Hepatocyte (in vitro differentiated cells): ENCODE results near the gene CD81. TPM values are rescaled to one million over a fixed set of nuclear protein-coding genes. Genes with fewer than 3 reads are reported as not detected.
A peak's percentile ranks its signal among the peaks of the same experiment; 100 is the strongest.

Experiments used
- DNase-seq: peaks from one replicate; pipeline ENCODE4 v3.0.0-alpha.2; 2016; ENCODE audit warnings: low spot score
- H2AFZ ChIP-seq: fragments of 200-600 bp; sonication (generic); 2 replicates; pipeline ENCODE4 v1.6.0; 2016; ENCODE audit warnings: antibody characterized with exemption, mild to moderate bottlenecking
- H3K27ac ChIP-seq: fragments of 200-600 bp; sonication (generic); 2 replicates; pipeline ENCODE4 v1.5.1; 2016; ENCODE audit warnings: mild to moderate bottlenecking
- H3K27me3 ChIP-seq: fragments of 200-600 bp; sonication (generic); 2 replicates; pipeline ENCODE4 v1.6.1; 2016
- H3K36me3 ChIP-seq: fragments of 200-600 bp; sonication (generic); replicated peaks from 2 replicates; pipeline ENCODE4 v1.5.1; 2016; ENCODE audit warnings: low read depth; ENCODE audit not compliant: insufficient read depth
- H3K4me1 ChIP-seq: fragments of 200-600 bp; sonication (generic); 2 replicates; pipeline ENCODE4 v1.5.1; 2016; ENCODE audit warnings: mild to moderate bottlenecking, moderate library complexity; ENCODE audit not compliant: insufficient read depth
- H3K4me2 ChIP-seq: fragments of 200-600 bp; sonication (generic); 2 replicates; pipeline ENCODE4 v1.6.0; 2016
- H3K4me3 ChIP-seq: fragments of 200-600 bp; sonication (generic); 2 replicates; pipeline ENCODE4 v1.5.1; 2016; ENCODE audit warnings: mild to moderate bottlenecking
- H3K79me2 ChIP-seq: fragments of 200-600 bp; sonication (generic); 2 replicates; pipeline ENCODE4 v1.6.0; 2017; ENCODE audit warnings: mild to moderate bottlenecking
- H3K9me2 ChIP-seq: fragments of 200-600 bp; sonication (generic); replicated peaks from 2 replicates; pipeline ENCODE4 v1.6.0; 2017; ENCODE audit warnings: mild to moderate bottlenecking; ENCODE audit not compliant: insufficient read depth
- H3K9me3 ChIP-seq: fragments of 200-600 bp; sonication (generic); 2 replicates; pipeline ENCODE4 v1.5.1; 2016; ENCODE audit warnings: low read depth, mild to moderate bottlenecking
- H4K20me1 ChIP-seq: fragments of 200-600 bp; sonication (generic); 2 replicates; pipeline ENCODE4 v1.6.0; 2016; ENCODE audit warnings: mild to moderate bottlenecking; ENCODE audit not compliant: insufficient read depth, poor library complexity, severe bottlenecking
- EZH2 ChIP-seq: fragments of 200-600 bp; sonication (generic); IDR thresholded peaks from 2 replicates; pipeline ENCODE4 v1.6.1; 2016; ENCODE audit warnings: antibody characterized with exemption, mild to moderate bottlenecking, borderline replicate concordance
- EZH2phosphoT487 ChIP-seq: fragments of 200-600 bp; sonication (generic); IDR thresholded peaks from one replicate; pipeline ENCODE4 v1.6.1; 2018; ENCODE audit warnings: antibody characterized with exemption, mild to moderate bottlenecking, low read depth, moderate library complexity; ENCODE audit not compliant: unreplicated experiment, severe bottlenecking
- WGBS: methylation state at CpG from one replicate; pipeline ENCODE4 v1.1.6; 2016; ENCODE audit warnings: low lambda C conversion rate; ENCODE audit errors: missing lambda C conversion rate; 5-methylcytosine and 5-hydroxymethylcytosine counted together
- polyA plus RNA-seq: library from polyadenylated mRNA; unstranded; fragments of >200 nt; fragmentation: Nextera tagmentation; extraction: Ambion mirVana; gene quantifications from 2 replicates; pipeline ENCODE4 v1.2.1, GENCODE V29; 2016
- total RNA-seq: library from RNA; depleted of rRNA; stranded (reverse); fragments of >200 nt; gene quantifications from 2 replicates; pipeline ENCODE4 v1.2.3, GENCODE V29; 2014
- TF ChIP-seq, protein P1 (sequence below): fragments of 200-600 bp; sonication (generic); IDR thresholded peaks from 2 replicates; pipeline ENCODE4 v1.5.1; 2016; ENCODE audit warnings: antibody characterized with exemption, mild to moderate bottlenecking; ENCODE audit not compliant: poor library complexity

The CD81 gene
- total and polyA plus RNA-seq, 2 experiments from 2014 or later: 233 to 472 TPM

DNA sequence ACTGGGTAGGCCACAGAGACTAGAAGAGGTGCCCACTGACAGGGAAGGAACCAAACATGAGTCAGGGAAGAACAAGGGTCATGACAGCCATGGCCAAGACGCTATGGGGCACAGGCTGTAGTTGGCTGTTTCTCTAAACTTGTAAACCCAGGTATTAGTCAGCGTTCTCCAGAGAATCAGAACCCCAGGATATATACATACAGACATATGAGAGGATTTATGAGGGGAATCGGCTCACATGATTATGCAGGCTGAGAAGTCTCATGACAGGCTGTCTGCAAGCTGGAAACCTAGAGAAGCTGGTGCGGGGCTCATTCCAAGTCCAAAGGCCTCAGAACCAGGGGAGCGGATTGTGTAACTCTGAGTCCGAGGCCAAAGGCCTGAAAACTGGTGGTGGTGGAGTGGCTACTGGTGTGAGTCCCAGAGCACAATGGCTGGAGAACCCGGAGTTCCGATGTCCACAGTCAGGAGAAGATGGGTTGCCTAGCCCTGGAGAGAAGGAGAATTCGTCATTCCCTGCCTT lies 29.7 kb upstream of the CD81 start:
- no peak overlapping the region for H3K27ac ChIP-seq

DNA sequence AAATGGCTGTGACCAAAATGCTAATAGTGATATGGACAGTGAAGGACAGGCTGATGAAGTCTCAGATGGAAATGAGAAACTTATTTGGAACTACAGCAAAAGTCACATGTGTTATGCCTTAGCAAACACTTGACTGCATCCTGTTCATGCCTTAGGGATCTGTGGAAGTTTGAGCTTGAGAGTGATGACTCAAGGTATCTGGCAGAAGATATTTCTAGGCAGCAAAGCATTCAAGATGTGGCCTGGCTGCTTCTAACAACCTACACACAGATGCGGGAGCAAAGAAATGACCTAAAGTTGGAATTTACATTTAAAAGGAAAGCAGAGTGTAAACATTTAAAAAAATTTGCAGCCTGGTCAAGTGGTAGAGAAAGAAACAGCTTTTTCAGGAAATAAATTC lies 28.1 kb upstream of the CD81 start:
- no peak overlapping the region for H3K4me2 ChIP-seq
- DNase-seq: no peak
- no peaks in the 10 kb centered on the region for H3K9me3 ChIP-seq
- TF ChIP-seq EZH2phosphoT487 (no peak), EZH2 (no peak)
- TF ChIP-seq, protein P1, sequence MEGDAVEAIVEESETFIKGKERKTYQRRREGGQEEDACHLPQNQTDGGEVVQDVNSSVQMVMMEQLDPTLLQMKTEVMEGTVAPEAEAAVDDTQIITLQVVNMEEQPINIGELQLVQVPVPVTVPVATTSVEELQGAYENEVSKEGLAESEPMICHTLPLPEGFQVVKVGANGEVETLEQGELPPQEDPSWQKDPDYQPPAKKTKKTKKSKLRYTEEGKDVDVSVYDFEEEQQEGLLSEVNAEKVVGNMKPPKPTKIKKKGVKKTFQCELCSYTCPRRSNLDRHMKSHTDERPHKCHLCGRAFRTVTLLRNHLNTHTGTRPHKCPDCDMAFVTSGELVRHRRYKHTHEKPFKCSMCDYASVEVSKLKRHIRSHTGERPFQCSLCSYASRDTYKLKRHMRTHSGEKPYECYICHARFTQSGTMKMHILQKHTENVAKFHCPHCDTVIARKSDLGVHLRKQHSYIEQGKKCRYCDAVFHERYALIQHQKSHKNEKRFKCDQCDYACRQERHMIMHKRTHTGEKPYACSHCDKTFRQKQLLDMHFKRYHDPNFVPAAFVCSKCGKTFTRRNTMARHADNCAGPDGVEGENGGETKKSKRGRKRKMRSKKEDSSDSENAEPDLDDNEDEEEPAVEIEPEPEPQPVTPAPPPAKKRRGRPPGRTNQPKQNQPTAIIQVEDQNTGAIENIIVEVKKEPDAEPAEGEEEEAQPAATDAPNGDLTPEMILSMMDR: no peak
- H3K9me2 ChIP-seq: no peaks in the 10 kb centered on the region
- WGBS: 94% methylated on average over 1 of the region's 1 CpG
- no peaks in the 10 kb centered on the region for H3K4me1 ChIP-seq
- H3K36me3 ChIP-seq: no peaks in the 10 kb centered on the region
- no peaks in the 10 kb centered on the region for H3K27me3 ChIP-seq
- H3K4me3 ChIP-seq: no peak overlapping the region
- no peaks in the 10 kb centered on the region for H4K20me1 ChIP-seq
- H3K79me2 ChIP-seq: no peaks in the 10 kb centered on the region
- no peak overlapping the region for H3K27ac ChIP-seq
- no peak overlapping the region for H2AFZ ChIP-seq

More for the DNA sequence above, 29.7 kb upstream of the CD81 start:
- Histone ChIP-seq H3K9me3 (no peaks in the 10 kb centered on the region), H3K79me2 (no peaks in the 10 kb centered on the region), H4K20me1 (no peaks in the 10 kb centered on the region), H3K36me3 (no peaks in the 10 kb centered on the region), H3K4me3 (no peak overlapping the region), H3K4me1 (no peaks in the 10 kb centered on the region), H3K27me3 (no peaks in the 10 kb centered on the region), H3K4me2 (no peak overlapping the region), H3K9me2 (no peaks in the 10 kb centered on the region), H2AFZ (no peak overlapping the region)
- TF ChIP-seq EZH2 (no peak), EZH2phosphoT487 (no peak)
- TF ChIP-seq, protein P1: no peak
- WGBS: 76% methylated on average over 9 of the region's 9 CpGs
- DNase-seq: peak; percentile 24

DNA sequence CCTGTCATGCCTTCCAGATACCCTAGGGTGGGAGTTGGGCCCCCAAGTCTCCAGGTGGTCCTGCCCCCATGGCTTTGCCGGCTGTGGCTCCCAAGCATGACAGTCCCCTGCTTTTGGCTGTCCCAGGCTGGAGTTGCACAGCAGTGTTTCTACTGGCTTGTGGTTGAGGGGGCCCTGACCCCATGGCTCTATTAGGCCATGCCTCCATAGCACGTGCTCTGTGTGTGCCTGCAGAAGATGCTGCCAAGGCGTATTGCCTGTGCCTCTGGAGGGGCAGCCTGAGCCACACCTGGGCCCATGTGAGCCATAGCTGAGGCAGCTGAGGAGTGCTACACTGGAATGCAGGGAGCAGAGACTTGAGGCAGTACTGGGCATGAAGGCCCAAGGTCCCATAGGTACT lies 25.4 kb upstream of the CD81 start:
- Histone ChIP-seq H3K27me3 (no peaks in the 10 kb centered on the region), H3K4me1 (no peaks in the 10 kb centered on the region), H3K4me2 (no peak overlapping the region), H3K79me2 (no peaks in the 10 kb centered on the region), H2AFZ (no peak overlapping the region), H3K27ac (no peak overlapping the region), H3K4me3 (no peak overlapping the region), H4K20me1 (no peaks in the 10 kb centered on the region), H3K9me3 (no peaks in the 10 kb centered on the region), H3K9me2 (no peaks in the 10 kb centered on the region), H3K36me3 (no peaks in the 10 kb centered on the region)
- 80% methylated on average over 3 of the region's 3 CpGs for WGBS
- no peak for TF ChIP-seq EZH2
- TF ChIP-seq EZH2phosphoT487: no peak
- TF ChIP-seq, protein P1: no peak
- DNase-seq: no peak

DNA sequence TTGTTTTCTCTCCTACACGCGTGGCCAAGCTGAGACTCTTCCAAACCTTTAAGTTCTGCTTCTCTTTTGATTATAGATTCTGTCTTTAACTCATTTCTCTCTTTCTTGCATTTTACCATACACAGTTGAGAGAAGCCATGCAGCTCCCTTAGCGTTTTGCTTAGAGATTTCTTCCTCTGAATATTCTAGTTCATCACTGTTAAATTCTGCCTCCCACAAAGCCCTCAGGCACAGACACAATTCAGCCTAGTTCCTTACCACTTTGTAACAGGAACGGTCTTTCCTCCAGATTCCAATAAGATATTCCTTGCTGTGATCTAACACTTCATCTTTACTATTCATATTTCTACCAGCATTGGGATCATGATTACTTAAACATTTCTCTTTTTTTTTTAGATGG lies 24.7 kb upstream of the CD81 start:
- H3K4me3 ChIP-seq: no peak overlapping the region
- H2AFZ ChIP-seq: no peak overlapping the region
- H3K9me3 ChIP-seq: no peaks in the 10 kb centered on the region
- H3K9me2 ChIP-seq: no peaks in the 10 kb centered on the region
- H3K36me3 ChIP-seq: no peaks in the 10 kb centered on the region
- no peaks in the 10 kb centered on the region for H3K4me1 ChIP-seq
- no peaks in the 10 kb centered on the region for H3K79me2 ChIP-seq
- H4K20me1 ChIP-seq: no peaks in the 10 kb centered on the region
- WGBS: 66% methylated on average over 4 of the region's 4 CpGs
- H3K27ac ChIP-seq: no peak overlapping the region
- no peak overlapping the region for H3K4me2 ChIP-seq
- no peaks in the 10 kb centered on the region for H3K27me3 ChIP-seq
- TF ChIP-seq, protein P1: no peak
- no peak for DNase-seq
